ENCODE data around the gene SLC35A1. TPM values are rescaled to one million over a fixed set of nuclear protein-coding genes. Genes with fewer than 3 reads are reported as not detected.

The SLC35A1 gene
- total RNA-seq, 4 donors from 2014 or later = 8.0 to 43.3 (median 22.7) TPM

DNA sequence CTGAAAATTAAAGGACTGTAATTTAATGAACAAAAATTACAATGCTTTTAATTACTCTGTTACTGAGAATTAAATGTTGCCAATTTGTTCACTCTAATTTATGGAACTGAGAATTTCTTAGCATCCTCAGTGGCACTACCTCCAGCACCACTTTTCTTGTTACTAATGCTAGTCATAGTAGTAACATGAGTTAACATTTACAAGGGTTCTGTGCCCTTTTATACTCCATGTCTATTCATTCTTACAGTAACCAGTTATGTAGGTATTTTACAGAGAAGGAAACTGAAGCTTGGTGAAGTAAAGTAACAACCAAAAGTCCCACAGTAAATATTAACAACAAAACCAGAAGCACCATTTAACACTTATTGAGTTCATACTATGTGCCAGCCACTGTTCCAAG lies 82.7 kb downstream of the SLC35A1 start:
- in situ Hi-C loops (cut with MboI; ENCODE audit: low pct_ligation_motif_present in 1 of 4, low pct_unique_long_range_greater_than_20kb in 1 of 4, low sequenced_read_pairs in 3 of 4) (no loop called here), intact Hi-C loops (cut with DNase I; ENCODE audit: low total_unique reads) (no loop called here)
- no peak overlapping the region for H3K4me3 ChIP-seq
- no peak overlapping the region for H3K27ac ChIP-seq
- no peaks in the 10 kb centered on the region for H3K9me3 ChIP-seq
- TF ChIP-seq EP300 (IDR thresholded peaks at IDR 0.05; ENCODE audit: low read depth) = no peak
- H3K4me1 ChIP-seq = no peaks in the 10 kb centered on the region
- no peak for DNase-seq
- H3K36me3 ChIP-seq = peaks cover 0 to 23% (median 7%) of the 10 kb centered on the region in 4 donors
- no peaks in the 10 kb centered on the region for H3K27me3 ChIP-seq

- intact Hi-C loops (cut with DNase I; ENCODE audit: low total_unique reads) = no loop called here
- in situ Hi-C loops (cut with MboI; ENCODE audit: low pct_ligation_motif_present in 1 of 4, low pct_unique_long_range_greater_than_20kb in 1 of 4, low sequenced_read_pairs in 3 of 4) = no loop called here
Measured at GRCh38 chr6:87558446-87558845, 85.7 kb downstream of the SLC35A1 start.

GRCh38 chr6:87561017-87561416 lies 88.2 kb downstream of the SLC35A1 start:
- Histone ChIP-seq H3K27ac (no peak overlapping the region), H3K9me3 (no peaks in the 10 kb centered on the region), H3K4me3 (no peak overlapping the region), H3K27me3 (no peaks in the 10 kb centered on the region), H3K4me1 (peaks cover 0 to 1% (median 0%) of the 10 kb centered on the region in 4 donors), H3K36me3 (peaks cover 0 to 41% (median 18%) of the 10 kb centered on the region in 4 donors)
- intact Hi-C loops (cut with DNase I; ENCODE audit: low total_unique reads) = no loop called here
- 79 to 83% methylated on average over 1 of the region's 1 CpG for WGBS, 2 donors (ENCODE audit: low coverage in 1 of 2)
- no peak for DNase-seq
- in situ Hi-C loops (cut with MboI; ENCODE audit: low pct_ligation_motif_present in 1 of 4, low pct_unique_long_range_greater_than_20kb in 1 of 4, low sequenced_read_pairs in 3 of 4) = no loop called here
- TF ChIP-seq POLR2A (IDR thresholded peaks at IDR 0.05) (no peak), CTCF (IDR thresholded peaks at IDR 0.05) (no peak)

More at GRCh38 chr6:87558446-87558845, 85.7 kb downstream of the SLC35A1 start:
- TF ChIP-seq CTCF (IDR thresholded peaks at IDR 0.05) (no peak), EP300 (IDR thresholded peaks at IDR 0.05; ENCODE audit: low read depth) (no peak), POLR2A (IDR thresholded peaks at IDR 0.05) (no peak), POLR2AphosphoS5 (IDR thresholded peaks at IDR 0.05) (no peak)
- no peaks in the 10 kb centered on the region for H3K9me3 ChIP-seq
- H3K36me3 ChIP-seq = peaks cover 0 to 40% (median 19%) of the 10 kb centered on the region in 4 donors
- no peak for DNase-seq
- H3K4me3 ChIP-seq = no peak overlapping the region
- no peaks in the 10 kb centered on the region for H3K4me1 ChIP-seq
- H3K27ac ChIP-seq = no peak overlapping the region
- no peaks in the 10 kb centered on the region for H3K27me3 ChIP-seq

Small RNA genes within 50 kb of the gene (small RNA-seq; reads per million reads assigned to genes)
- gene AL049697.2 = 0 reads per million in 4 donors
- 0 reads per million in 4 donors for gene RNU6-444P

Other genes starting within 250 kb of the SLC35A1 start
- 10 to 100 TPM; 14.2 to 20.5 (median 18.4) TPM for gene SMIM8, start 150.4 kb upstream of the SLC35A1 start, total RNA-seq
- gene GJB7, start 143.7 kb upstream of the SLC35A1 start, total RNA-seq = not detected
- gene C6orf163, start 128.2 kb upstream of the SLC35A1 start, total RNA-seq = 10 to 100 TPM in 1 of 4 donors, 1 to 10 TPM in 3; 3.0 to 14.4 (median 6.6) TPM
- not detected for gene CFAP206, start 65.0 kb upstream of the SLC35A1 start, total RNA-seq
- gene RARS2, start 117.0 kb downstream of the SLC35A1 start, total RNA-seq = 10 to 100 TPM; 25.1 to 28.3 (median 26.9) TPM
- 10 to 100 TPM in 3 of 4 donors, 1 to 10 TPM in 1; 2.2 to 18.4 (median 17.8) TPM for gene ORC3, start 117.2 kb downstream of the SLC35A1 start, total RNA-seq
- gene AKIRIN2, start 229.3 kb downstream of the SLC35A1 start, total RNA-seq = 10 to 100 TPM; 16.3 to 44.9 (median 20.7) TPM

All from transverse colon (tissue), 4 donors.